GM18873 (cell line): ENCODE data around the gene DCLK2.

Experiments
- ATAC-seq: cut with Tn5 transposase; IDR thresholded peaks from one replicate; pipeline ENCODE4 v1.9.1; 2021; ENCODE audit warnings: mild to moderate bottlenecking, moderate library complexity, moderate number of reproducible peaks; ENCODE audit not compliant: unreplicated experiment, low FRiP score

The DCLK2 gene

DNA sequence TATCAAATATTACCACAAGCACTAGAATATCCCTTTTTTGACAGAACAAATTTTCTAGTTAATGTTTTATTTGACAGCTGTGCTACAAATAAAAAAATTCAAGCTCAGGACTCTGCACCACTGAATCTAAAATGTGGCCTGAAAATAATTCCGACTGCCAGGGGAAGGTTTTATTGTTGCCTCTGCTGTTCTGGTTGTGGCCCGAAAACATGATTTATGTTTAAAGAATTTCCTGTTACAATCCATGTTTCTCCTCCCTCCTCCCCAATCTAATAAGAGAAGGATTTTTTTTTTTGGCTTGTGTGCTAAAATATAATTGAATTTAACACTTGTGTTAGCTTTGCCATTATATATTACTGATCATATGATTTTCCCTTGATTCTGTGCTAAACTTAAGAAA is 227.8 kb downstream of the DCLK2 start:
- ATAC-seq, result no peak

DNA sequence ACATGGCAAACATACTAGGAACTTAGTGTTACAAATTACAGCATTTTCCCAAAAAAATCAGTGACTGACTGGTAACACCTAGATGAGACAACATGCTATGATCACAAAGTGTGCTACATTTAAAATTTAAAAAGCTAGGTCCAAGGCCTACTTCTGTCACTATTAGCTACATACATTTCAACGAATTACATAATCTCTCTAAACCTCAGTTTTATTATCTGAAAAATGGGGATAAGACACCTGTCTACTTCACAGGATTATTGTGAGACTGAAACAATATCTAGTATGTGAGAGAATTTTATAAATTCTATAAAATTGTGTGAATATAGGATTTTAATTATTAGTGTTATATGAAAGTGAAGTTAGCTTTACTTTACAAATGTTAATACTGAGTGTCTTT is 228.5 kb downstream of the DCLK2 start:
- ATAC-seq, result no peak
